ENCODE data around the gene SPTBN4. TPM values are rescaled to one million over a fixed set of nuclear protein-coding genes. Genes with fewer than 3 reads are reported as not detected.

The SPTBN4 gene
- total and polyA plus RNA-seq, 2 of the 4 experiments (the other 2 are of a cell fraction) = 0.72 to 0.91 TPM

- TF ChIP-seq RAD21 (IDR thresholded peaks at IDR 0.05; ENCODE audit: low read length) (no peak), POLR2A (IDR thresholded peaks at IDR 0.05; ENCODE audit: low read depth, low read length) (no peak)
Measured at GRCh38 chr19:40611900-40612698, 145.3 kb downstream of the SPTBN4 start (continued).

GRCh38 chr19:40612831-40613689, 146.3 kb downstream of the SPTBN4 start:
- peak overlapping the region; percentile 30; the same call in 1 of the 2 replicates for H3K4ac ChIP-seq (ENCODE audit: low read depth, low read length)
- no peak overlapping the region for H2BK20ac ChIP-seq (ENCODE audit: low read depth, low read length)
- H3K27me3 ChIP-seq (ENCODE audit: control insufficient read depth, insufficient read depth, low read length) = no peaks in the 10 kb centered on the region
- H3K4me2 ChIP-seq (ENCODE audit: low read depth, low read length) = peak overlapping the region; percentile 32; the same call in 1 of the 2 replicates
- H3K9me3 ChIP-seq (ENCODE audit: control insufficient read depth, insufficient read depth, low read length) = no peaks in the 10 kb centered on the region
- peaks cover 12% of the 10 kb centered on the region; the same call in 1 of the 2 replicates for H3K4me1 ChIP-seq (ENCODE audit: control insufficient read depth, insufficient read depth, low read length)
- H3K18ac ChIP-seq (ENCODE audit: low read depth, low read length) = no peak overlapping the region
- H3K23ac ChIP-seq (ENCODE audit: low read depth, low read length) = no peak overlapping the region
- ATAC-seq (ENCODE audit: low read depth) = no peak
- peak overlapping the region; percentile 16; the same call in 1 of the 2 replicates for H4K91ac ChIP-seq (ENCODE audit: insufficient read depth, low read depth, low read length)
- 0 out of 2 replicates have a peak overlapping the region, but pooled peaks have one; percentile 3 for H3K14ac ChIP-seq (replicated peaks; ENCODE audit: low read depth, low read length)
- peak overlapping the region; percentile 64; the same call in 1 of the 2 replicates for H3K4me3 ChIP-seq (ENCODE audit: insufficient read depth, low read depth, low read length)
- POLR2A ChIA-PET (ENCODE audit: unreplicated experiment) = no interaction called here
- no peak overlapping the region for H2BK15ac ChIP-seq (ENCODE audit: low read depth, low read length)
- peaks cover 4 to 20% of the 10 kb centered on the region in 2 experiments for H3K79me1 ChIP-seq (ENCODE audit: low read depth in 1 of 2, low read length in 2 of 2)
- H4K20me1 ChIP-seq (ENCODE audit: insufficient read depth, low read length) = peaks cover 3% of the 10 kb centered on the region; the same call in 1 of the 2 replicates
- DNase-seq = no peak
- peaks cover 26% of the 10 kb centered on the region for H3K36me3 ChIP-seq (ENCODE audit: control insufficient read depth, insufficient read depth, low read length)
- 60% methylated on average over 17 of the region's 50 CpGs; no CpG with 5 or more reads in 1 of the 2 experiments for WGBS, 2 experiments (ENCODE audit: extremely low coverage in 2 of 2, insufficient read length in 1 of 2)
- no peak overlapping the region for H3K56ac ChIP-seq (ENCODE audit: extremely low read depth, insufficient read depth, low read length)
- peak overlapping the region; percentile 48; the same call in 1 of the 2 replicates for H2BK120ac ChIP-seq (ENCODE audit: low read depth, low read length)
- CTCF ChIA-PET = interaction anchor here (1.0 kb wide), 2 partner anchors 11 to 22 kb away, joined by 3 read pairs; no protein-coding TSS in a partner anchor
- peak overlapping the region; percentile 87 for H2BK5ac ChIP-seq (ENCODE audit: low read depth, low read length, poor library complexity, severe bottlenecking)
- H2AK5ac ChIP-seq (ENCODE audit: low read depth, low read length) = peak overlapping the region; percentile 91
- H4K8ac ChIP-seq (ENCODE audit: low read depth in 2 of 2, low read length in 2 of 2) = peak overlapping the region; percentile 63 to 71; a peak in 2 of 4 replicates
- peaks cover 12% of the 10 kb centered on the region for H3K9me1 ChIP-seq (ENCODE audit: insufficient read depth, low read length)
- H4K5ac ChIP-seq (ENCODE audit: low read depth, low read length) = no peak overlapping the region; the same call in 1 of the 2 replicates
- H2AK9ac ChIP-seq (replicated peaks; ENCODE audit: low read depth, low read length, poor library complexity) = peak overlapping the region; percentile 67
- H3K27ac ChIP-seq (ENCODE audit: insufficient read depth, low read length) = peak overlapping the region; percentile 96
- H2AFZ ChIP-seq (replicated peaks; ENCODE audit: low read length, poor library complexity) = peak overlapping the region; percentile 87
- in situ Hi-C loops (cut with MboI; ENCODE audit: low sequenced_read_pairs) = no loop called here
- intact Hi-C loops (cut with micrococcal nuclease) = no loop called here
- dilution Hi-C loops (cut with HindIII; ENCODE audit: low sequenced_read_pairs, unreplicated experiment) = no loop called here
- peak overlapping the region; percentile 89; the same call in 1 of the 2 replicates for H3K9ac ChIP-seq (ENCODE audit: low read depth, low read length)
- BruUV-seq (replicated peaks) = no TSS peak
- no peak for TF ChIP-seq MAFK (IDR thresholded peaks at IDR 0.05; ENCODE audit: low read depth, low read length)
- TF ChIP-seq RAD21 (IDR thresholded peaks at IDR 0.05; ENCODE audit: low read length) = no peak
- TF ChIP-seq NFE2L2 (IDR thresholded peaks at IDR 0.05; ENCODE audit: low read depth, low read length) = no peak
- TF ChIP-seq SMC3 (IDR thresholded peaks at IDR 0.05; ENCODE audit: low read depth, low read length) = no peak
- TF ChIP-seq MAZ (IDR thresholded peaks at IDR 0.05; ENCODE audit: borderline replicate concordance, low read depth, low read length) = no peak
- no peak for TF ChIP-seq USF2 (IDR thresholded peaks at IDR 0.05; ENCODE audit: low read depth, low read length)
- no peak for TF ChIP-seq CTCF (conservative IDR thresholded peaks at IDR 0.05; ENCODE audit: low read depth, low read length)
- TF ChIP-seq POLR2A (IDR thresholded peaks at IDR 0.05; ENCODE audit: low read depth, low read length) = no peak
- TF ChIP-seq MXI1 (IDR thresholded peaks at IDR 0.05; ENCODE audit: borderline replicate concordance, low read depth, low read length) = no peak
- TF ChIP-seq RFX5 (IDR thresholded peaks at IDR 0.05; ENCODE audit: low read depth, low read length) = no peak
- TF ChIP-seq CEBPB (IDR thresholded peaks at IDR 0.05; ENCODE audit: low read depth, low read length) = no peak
